ENCODE data around the gene MYOZ1.
"Not testable (repeated sequence)": the region's sequence is repeated elsewhere in the genome, so short reads cannot be mapped to it uniquely, and the experiment has no call there.

The MYOZ1 gene

GRCh38 chr10:73641328-73642060 is at the start of gene MYOZ1:
Gene MYOZ1 (minus strand): TSS chr10:73641474. CDS start chr10:73640017, 1,457 bp downstream.
- DNase-seq: peak; percentile 48

GRCh38 chr10:73690755-73691154 is 49.5 kb upstream of the MYOZ1 start:
- DNase-seq: not testable (repeated sequence)

GRCh38 chr10:73689596-73689995 is 48.3 kb upstream of the MYOZ1 start:
- DNase-seq: not testable (repeated sequence)

- DNase-seq: not testable (repeated sequence)
Observed at GRCh38 chr10:73687641-73688040, 46.4 kb upstream of the MYOZ1 start.

GRCh38 chr10:73674546-73674945 is 33.3 kb upstream of the MYOZ1 start:
- not testable (repeated sequence) for DNase-seq

GRCh38 chr10:73668378-73668777 is 27.1 kb upstream of the MYOZ1 start:
- not testable (repeated sequence) for DNase-seq

- not testable (repeated sequence) for DNase-seq
Observed at GRCh38 chr10:73666153-73666809, 25.0 kb upstream of the MYOZ1 start.

GRCh38 chr10:73665581-73665980 is 24.3 kb upstream of the MYOZ1 start:
- DNase-seq: not testable (repeated sequence)

GRCh38 chr10:73664156-73665040 is 23.1 kb upstream of the MYOZ1 start:
- DNase-seq: not testable (repeated sequence)

- DNase-seq: not testable (repeated sequence)
Observed at GRCh38 chr10:73663621-73664020, 22.3 kb upstream of the MYOZ1 start.

GRCh38 chr10:73662705-73663104 is 21.4 kb upstream of the MYOZ1 start:
- not testable (repeated sequence) for DNase-seq

- no peak for DNase-seq
Observed at GRCh38 chr10:73655990-73656298, 14.7 kb upstream of the MYOZ1 start, which contains the start of gene SYNPO2L. Gene SYNPO2L (minus strand): TSS chr10:73656029. CDS start chr10:73655922, 107 bp downstream.

GRCh38 chr10:73655257-73655989 is 14.1 kb upstream of the MYOZ1 start:
- DNase-seq: no peak

GRCh38 chr10:73653701-73654100 is 12.4 kb upstream of the MYOZ1 start:
- DNase-seq: peak; percentile 68

- DNase-seq: no peak
Observed at GRCh38 chr10:73653195-73653594, 11.9 kb upstream of the MYOZ1 start.

- peak; percentile 39 for DNase-seq
Observed at GRCh38 chr10:73650537-73651331, 9.5 kb upstream of the MYOZ1 start.

- no peak for DNase-seq
Observed at GRCh38 chr10:73649876-73650536, 8.7 kb upstream of the MYOZ1 start.

GRCh38 chr10:73648975-73649829 is 7.9 kb upstream of the MYOZ1 start:
- DNase-seq: peak; percentile 15

- no peak for DNase-seq
Observed at GRCh38 chr10:73647875-73648651, 6.8 kb upstream of the MYOZ1 start.
